Natural killer cell (primary cell): ENCODE results near the gene EPHB2. TPM values are rescaled to one million over a fixed set of nuclear protein-coding genes. Genes with fewer than 3 reads are reported as not detected.

ENCODE experiments used
- ATAC-seq, 3 donors: fragments of 150-1000 bp in 2 of 3; fragments of 200-7000 bp in 1 of 3; cut with Tn5 transposase; 1 replicate in 1 of 3; 2 replicates in 2 of 3; pipeline ENCODE4 v1.10.0; 2021; ENCODE audit warnings: mild to moderate bottlenecking in 2 of 3, moderate library complexity in 2 of 3
- DNase-seq, 2 donors: peaks; one replicate each; pipeline versions ENCODE4 v3.0.0 to v3.0.0-alpha.2; 2013 to 2021; ENCODE audit warnings: mixed read lengths in 1 of 2
- H3K27ac ChIP-seq: one replicate; pipeline ENCODE4 v1.5.1; 2013; ENCODE audit warnings: mild to moderate bottlenecking, low read length
- H3K27me3 ChIP-seq: one replicate; pipeline ENCODE4 v1.6.1; 2013; ENCODE audit warnings: low read length; ENCODE audit not compliant: control insufficient read depth, insufficient read depth
- H3K36me3 ChIP-seq: one replicate; pipeline ENCODE4 v1.6.1; 2013; ENCODE audit warnings: low read length; ENCODE audit not compliant: control insufficient read depth, insufficient read depth
- H3K4me1 ChIP-seq: one replicate; pipeline ENCODE4 v1.6.1; 2013; ENCODE audit warnings: low read length; ENCODE audit not compliant: control insufficient read depth, insufficient read depth
- H3K4me3 ChIP-seq: one replicate; pipeline ENCODE4 v1.5.1; 2013; ENCODE audit warnings: low read length
- H3K9me3 ChIP-seq: one replicate; pipeline ENCODE4 v1.6.1; 2013; ENCODE audit warnings: low read length; ENCODE audit not compliant: control insufficient read depth, insufficient read depth
- H3K27ac Mint-ChIP-seq, 2 donors: one replicate each; pipeline ENCODE4 v1.8.0; 2022; ENCODE audit warnings: mild to moderate bottlenecking in 2 of 2, mixed read lengths in 2 of 2, moderate library complexity in 1 of 2
- H3K27me3 Mint-ChIP-seq, 2 donors: one replicate each; pipeline ENCODE4 v1.8.0; 2022; ENCODE audit warnings: low read depth in 2 of 2, mixed read lengths in 2 of 2
- H3K36me3 Mint-ChIP-seq: one replicate; pipeline ENCODE4 v1.8.0; 2022; ENCODE audit warnings: mixed read lengths
- H3K4me1 Mint-ChIP-seq, 2 donors: one replicate each; pipeline ENCODE4 v1.8.0; 2022; ENCODE audit warnings: mixed read lengths in 2 of 2
- H3K4me3 Mint-ChIP-seq: one replicate; pipeline ENCODE4 v1.8.0; 2022; ENCODE audit warnings: mild to moderate bottlenecking, moderate library complexity, mixed read lengths
- H3K9me3 Mint-ChIP-seq, 2 donors: one replicate each; pipeline ENCODE4 v1.8.0; 2022; ENCODE audit warnings: mixed read lengths in 2 of 2
- CTCF ChIP-seq: fragments of 200-600 bp; IDR thresholded peaks from one replicate; pipeline ENCODE4 v1.8.0; 2022; ENCODE audit warnings: antibody characterized with exemption
- whole genome bisulfite sequencing: methylation state at CpG from one replicate; pipeline ENCODE4 v1.1.7; 2013; ENCODE audit warnings: missing lambda C conversion rate; ENCODE audit not compliant: insufficient coverage; 5-methylcytosine and 5-hydroxymethylcytosine counted together
- intact Hi-C: fragments of 100-400 bp; cut with micrococcal nuclease; formaldehyde crosslinking; loops from one replicate; pipeline ENCODE4 v1.14.2; 2022
- total RNA-seq, 4 donors: library from RNA; stranded (reverse); fragments of 120-200 nt in 1 of 4; gene quantifications; one replicate each; pipeline versions ENCODE4 v1.2.3 to v1.2.4, GENCODE V29; 2013 to 2022

The EPHB2 gene
- total RNA-seq, 3 donors from 2014 or later (not counting 1 experiment from before 2014, with no cell fraction given) = 0.14 to 0.23 TPM; not detected in 1

GRCh38 chr1:22711071-22711470 lies 432 bp downstream of the EPHB2 start:
- Histone ChIP-seq H3K27me3 (peaks cover 19% of the 10 kb centered on the region), H3K4me1 (peaks cover 10% of the 10 kb centered on the region), H3K9me3 (no peaks in the 10 kb centered on the region), H3K4me3 (no peak overlapping the region), H3K27ac (no peak overlapping the region), H3K36me3 (no peaks in the 10 kb centered on the region)
- Mint-ChIP-seq H3K4me3 (no peak overlapping the region), H3K36me3 (no peaks in the 10 kb centered on the region), H3K4me1 (no peaks in the 10 kb centered on the region), H3K27ac (no peak overlapping the region), H3K27me3 (peaks cover 52 to 54% of the 10 kb centered on the region in 2 donors), H3K9me3 (no peaks in the 10 kb centered on the region)
- ATAC-seq (peak in 1 of 3 donors; percentile 8), DNase-seq (no peak)
- no peak for TF ChIP-seq CTCF
- under 1% methylated on average over 60 of the region's 60 CpGs for WGBS
- intact Hi-C loops = no loop called here

- Histone ChIP-seq H3K4me1 (peaks cover 10% of the 10 kb centered on the region), H3K9me3 (no peaks in the 10 kb centered on the region), H3K36me3 (no peaks in the 10 kb centered on the region), H3K4me3 (no peak overlapping the region), H3K27ac (no peak overlapping the region), H3K27me3 (peaks cover 19% of the 10 kb centered on the region)
- intact Hi-C loops = no loop called here
- TF ChIP-seq CTCF = no peak
- Mint-ChIP-seq H3K9me3 (no peaks in the 10 kb centered on the region), H3K36me3 (no peaks in the 10 kb centered on the region), H3K4me3 (no peak overlapping the region), H3K27ac (no peak overlapping the region), H3K4me1 (no peaks in the 10 kb centered on the region), H3K27me3 (peaks cover 52 to 54% of the 10 kb centered on the region in 2 donors)
- DNase-seq (no peak), ATAC-seq (no peak)
- 21% methylated on average over 53 of the region's 53 CpGs for WGBS
Measured at GRCh38 chr1:22711591-22712501, 1.2 kb downstream of the EPHB2 start.

- DNase-seq (no peak), ATAC-seq (no peak)
- intact Hi-C loops = no loop called here
- no peak for TF ChIP-seq CTCF
- Mint-ChIP-seq H3K27me3 (peaks cover 46 to 47% of the 10 kb centered on the region in 2 donors), H3K4me1 (no peaks in the 10 kb centered on the region), H3K27ac (no peak overlapping the region), H3K36me3 (no peaks in the 10 kb centered on the region), H3K4me3 (no peak overlapping the region), H3K9me3 (no peaks in the 10 kb centered on the region)
- no peaks in the 10 kb centered on the region for H3K36me3 ChIP-seq
- WGBS = 73% methylated on average over 19 of the region's 19 CpGs
- H3K9me3 ChIP-seq = no peaks in the 10 kb centered on the region
- no peak overlapping the region for H3K27ac ChIP-seq
- H3K27me3 ChIP-seq = peaks cover 19% of the 10 kb centered on the region
- H3K4me3 ChIP-seq = no peak overlapping the region
- peaks cover 10% of the 10 kb centered on the region for H3K4me1 ChIP-seq
Measured at GRCh38 chr1:22712502-22713271, 2.0 kb downstream of the EPHB2 start.
